GM12878 (cell line): ENCODE data around the gene PRKCB. TPM values are rescaled to one million over a fixed set of nuclear protein-coding genes. Genes with fewer than 3 reads are reported as not detected.

ENCODE experiments used
- ATAC-seq: fragments of 200-7000 bp; cut with Tn5 transposase; 3 replicates; pipeline ENCODE4 v1.9.1; 2020; ENCODE audit warnings: mild to moderate bottlenecking, moderate library complexity
- BruUV-seq: library from RNA; stranded (reverse); fragments of 400-500 nt; replicated peaks from 2 replicates; lab custom pipeline; 2021; lab: Mats Ljungman, UMichigan
- CTCF ChIA-PET: fragments of 300-600 bp; sonication (Branson Sonifier 250); formaldehyde crosslinking; extraction: SDS; loops from one replicate; lab custom pipeline; 2021; ENCODE audit warnings: inconsistent platforms; lab: Yijun Ruan, JAX
- POLR2A ChIA-PET: fragments of 350-600 bp; formaldehyde crosslinking; extraction: SDS; loops from one replicate; lab custom pipeline; 2021; ENCODE audit warnings: inconsistent platforms; lab: Charles Lee
- RAD21 ChIA-PET: fragments of 300-600 bp; sonication (Branson Sonifier 250); formaldehyde crosslinking; loops from one replicate; lab custom pipeline; 2023; ENCODE audit warnings: antibody characterized with exemption; ENCODE audit not compliant: unreplicated experiment; lab: Charles Lee
- SMC1A ChIA-PET: fragments of 300-600 bp; sonication (Branson Sonifier 250); formaldehyde crosslinking; loops from one replicate; lab custom pipeline; 2023; ENCODE audit not compliant: unreplicated experiment, uncharacterized antibody; lab: Charles Lee
- DNase-seq: peaks from one replicate; pipeline ENCODE4 v3.0.0-alpha.2; 2011; ENCODE audit warnings: low read depth, low spot score
- FAIRE-seq: peaks from 3 replicates; lab custom pipeline; 2011; peaks lifted over from hg19 to GRCh38; lab: Jason Lieb, UNC
- H2AFZ ChIP-seq: 2 replicates; pipeline ENCODE4 v1.6.0; 2011; ENCODE audit warnings: low read depth, low read length, control low read depth; ENCODE audit not compliant: control insufficient read depth
- H3K27ac ChIP-seq: 2 replicates; pipeline ENCODE4 v1.5.1; 2011; ENCODE audit warnings: control low read depth; ENCODE audit not compliant: control insufficient read depth, insufficient read depth
- H3K27me3 ChIP-seq, 2 experiments: replicated peaks in 1 of 2; 2 replicates each; pipeline versions ENCODE4 v1.6.0 to v1.6.1; 2011; ENCODE audit warnings: low read length in 1 of 2; ENCODE audit not compliant: control insufficient read depth in 2 of 2, insufficient read depth in 2 of 2
- H3K36me3 ChIP-seq, 2 experiments: 2 replicates each; pipeline ENCODE4 v1.5.1; 2011; ENCODE audit warnings: low read length in 1 of 2; ENCODE audit not compliant: control insufficient read depth in 2 of 2, insufficient read depth in 2 of 2
- H3K4me1 ChIP-seq: 2 replicates; pipeline ENCODE4 v1.6.1; 2011; ENCODE audit warnings: mild to moderate bottlenecking, low read length, moderate library complexity, mixed read lengths; ENCODE audit not compliant: control insufficient read depth, insufficient read depth
- H3K4me2 ChIP-seq: 2 replicates; pipeline ENCODE4 v1.6.0; 2011; ENCODE audit warnings: control low read depth; ENCODE audit not compliant: control insufficient read depth, insufficient read depth
- H3K4me3 ChIP-seq: fragments of 200-600 bp; sonication (generic); 2 replicates; pipeline ENCODE4 v1.5.1; 2016
- H3K79me2 ChIP-seq: 2 replicates; pipeline ENCODE4 v1.6.0; 2011; ENCODE audit warnings: low read length; ENCODE audit not compliant: control insufficient read depth, insufficient read depth
- H3K9ac ChIP-seq: 2 replicates; pipeline ENCODE4 v1.8.0; 2011; ENCODE audit warnings: low read length, control low read depth, mixed read lengths; ENCODE audit not compliant: control insufficient read depth, insufficient read depth
- H3K9me3 ChIP-seq: replicated peaks from 3 replicates; pipeline ENCODE4 v1.5.1; 2011; ENCODE audit warnings: mild to moderate bottlenecking, low read length; ENCODE audit not compliant: control insufficient read depth, insufficient read depth
- H4K20me1 ChIP-seq: 2 replicates; pipeline ENCODE4 v1.6.0; 2011; ENCODE audit not compliant: control insufficient read depth, insufficient read depth
- ASH2L ChIP-seq: fragments of 300-600, 200-600 bp; sonication (generic); IDR thresholded peaks from 2 replicates; pipeline ENCODE4 v1.6.1; 2017; ENCODE audit warnings: low read depth, mild to moderate bottlenecking, borderline replicate concordance
- ATF3 ChIP-seq: IDR thresholded peaks from 2 replicates; pipeline ENCODE4 v1.6.1; 2011; ENCODE audit warnings: low read depth, mild to moderate bottlenecking, low read length, moderate library complexity, borderline replicate concordance; ENCODE audit errors: extremely low read depth
- ATF7 ChIP-seq: fragments of 450-650 bp; IDR thresholded peaks from 2 replicates; pipeline ENCODE4 v1.6.1; 2016; ENCODE audit warnings: low read depth, mild to moderate bottlenecking
- BRCA1 ChIP-seq: IDR thresholded peaks from 2 replicates; pipeline ENCODE4 v1.6.1; 2011; ENCODE audit warnings: low read depth, low read length, improper control_type of control experiment
- CEBPB ChIP-seq, 2 experiments: fragments of 150-350 bp in 1 of 2; IDR thresholded peaks; 2 replicates each; pipeline ENCODE4 v1.6.1; 2012 to 2014; ENCODE audit warnings: low read depth in 2 of 2, low read length in 2 of 2, borderline replicate concordance in 1 of 2, inconsistent platforms in 1 of 2
- ELK1 ChIP-seq: IDR thresholded peaks from 2 replicates; pipeline ENCODE4 v1.6.1; 2012; ENCODE audit warnings: low read depth, low read length, improper control_type of control experiment
- ETV6 ChIP-seq, 2 experiments: fragments of 450-650 bp in 1 of 2; IDR thresholded peaks in 1 of 2; conservative IDR thresholded peaks in 1 of 2; 2 replicates each; pipeline ENCODE4 v1.6.1; 2014; ENCODE audit warnings: antibody characterized with exemption in 1 of 2, borderline replicate concordance in 1 of 2, low read depth in 1 of 2, mild to moderate bottlenecking in 1 of 2, moderate library complexity in 1 of 2
- FOXK2 ChIP-seq: fragments of 450-650 bp; IDR thresholded peaks from 2 replicates; pipeline ENCODE4 v1.6.1; 2017; ENCODE audit warnings: mild to moderate bottlenecking, moderate library complexity
- GABPA ChIP-seq: IDR thresholded peaks from 2 replicates; pipeline ENCODE4 v1.6.1; 2014; ENCODE audit warnings: antibody characterized with exemption, low read depth, mild to moderate bottlenecking, inconsistent platforms
- HDAC2 ChIP-seq: fragments of 200-600 bp; sonication (generic); IDR thresholded peaks from 2 replicates; pipeline ENCODE4 v1.6.1; 2017
- KDM1A ChIP-seq: fragments of 200-600 bp; sonication (generic); IDR thresholded peaks from 2 replicates; pipeline ENCODE4 v1.6.1; 2016; ENCODE audit warnings: borderline replicate concordance
- MAX ChIP-seq: IDR thresholded peaks from 2 replicates; pipeline ENCODE4 v1.6.1; 2012; ENCODE audit warnings: low read depth, low read length, improper control_type of control experiment
- NBN ChIP-seq: fragments of 450-650 bp; IDR thresholded peaks from 2 replicates; pipeline ENCODE4 v1.6.1; 2016
- PAX8 ChIP-seq: fragments of 450-650 bp; IDR thresholded peaks from 2 replicates; pipeline ENCODE4 v1.6.1; 2017; ENCODE audit warnings: mild to moderate bottlenecking, moderate library complexity
- PML ChIP-seq: IDR thresholded peaks from 2 replicates; pipeline ENCODE4 v1.6.1; 2012; ENCODE audit warnings: low read length, inconsistent platforms
- POLR2AphosphoS2 ChIP-seq: IDR thresholded peaks from 2 replicates; pipeline ENCODE4 v1.6.1; 2011; ENCODE audit warnings: low read depth, mild to moderate bottlenecking, low read length, improper control_type of control experiment, moderate library complexity
- POU2F2 ChIP-seq: IDR thresholded peaks from 3 replicates; pipeline ENCODE4 v1.6.1; 2011; ENCODE audit warnings: low read depth, mild to moderate bottlenecking, low read length, borderline replicate concordance
- RCOR1 ChIP-seq: conservative IDR thresholded peaks from 2 replicates; pipeline ENCODE4 v1.6.1; 2012; ENCODE audit warnings: low read depth, low read length, improper control_type of control experiment
- RUNX3 ChIP-seq: IDR thresholded peaks from 2 replicates; pipeline ENCODE4 v1.6.1; 2012; ENCODE audit warnings: low read length, inconsistent platforms
- SIX5 ChIP-seq: IDR thresholded peaks from 2 replicates; pipeline ENCODE4 v1.6.1; 2011; ENCODE audit warnings: mild to moderate bottlenecking, low read depth, low read length, moderate library complexity; ENCODE audit not compliant: severe bottlenecking
- SREBF2 ChIP-seq: IDR thresholded peaks from 2 replicates; pipeline ENCODE4 v1.6.1; 2012; ENCODE audit warnings: mild to moderate bottlenecking, low read length
- YBX1 ChIP-seq: fragments of 450-650 bp; IDR thresholded peaks from 2 replicates; pipeline ENCODE4 v1.6.1; 2016; ENCODE audit warnings: antibody characterized with exemption
- ZNF24 ChIP-seq: fragments of 450-650 bp; IDR thresholded peaks from 2 replicates; pipeline ENCODE4 v1.6.1; 2017; ENCODE audit warnings: antibody characterized with exemption, mild to moderate bottlenecking
- ZSCAN29 ChIP-seq: fragments of 450-650 bp; IDR thresholded peaks from 2 replicates; pipeline ENCODE4 v1.6.1; 2017; ENCODE audit warnings: mild to moderate bottlenecking, moderate library complexity
- WGBS: methylation state at CpG from one replicate; pipeline ENCODE4 v1.1.6; 2016; ENCODE audit warnings: low lambda C conversion rate; ENCODE audit not compliant: insufficient replicate concordance, insufficient coverage; ENCODE audit errors: missing lambda C conversion rate; 5-methylcytosine and 5-hydroxymethylcytosine counted together
- in situ Hi-C: fragments of 300-500 bp; cut with MboI; formaldehyde crosslinking; loops from 9 replicates; pipeline ENCODE4 v1.14.3; 2018; ENCODE audit warnings: mixed read lengths
- intact Hi-C: fragments of 100-400 bp; cut with micrococcal nuclease; formaldehyde crosslinking; loops from one replicate; pipeline ENCODE4 v1.14.2; 2022; ENCODE audit not compliant: unreplicated experiment
- polyA plus RNA-seq, 11 experiments: library from polyadenylated mRNA; depleted of rRNA in 4 of 11; unstranded in 6 of 11; stranded (reverse) in 5 of 11; fragments of >200 nt; fragmentation: Nextera tagmentation in 4 of 11; fragmentation: Illumina TruSeq in 1 of 11; extraction: Ambion mirVana in 4 of 11; extraction: Trizol in 1 of 11; gene quantifications; 1 replicate in 1 of 11; 2 replicates in 10 of 11; pipeline versions ENCODE4 v1.2.1 to v1.2.3, GENCODE V29; 2011 to 2016; ENCODE audit warnings: inconsistent platforms in 2 of 11, missing spikeins in 2 of 11, low read depth in 1 of 11
- total RNA-seq, 4 experiments: library from RNA; depleted of rRNA in 3 of 4; stranded (reverse); fragments of >200 nt in 3 of 4; fragmentation: Illumina TruSeq in 1 of 4; extraction: Trizol in 1 of 4; gene quantifications; 2 replicates each; pipeline versions ENCODE4 v1.2.1 to v1.2.3, GENCODE V29; 2013 to 2021

The PRKCB gene
- total and polyA plus RNA-seq, 10 of the 15 experiments (the other 5 are each of a cell fraction or from before 2014, with no cell fraction given) = 21.4 to 158 (median 97.3) TPM

GRCh38 chr16:23907457-23907902, 71.7 kb downstream of the PRKCB start:
- POLR2A ChIA-PET = interaction anchor here (0.6 kb wide), 1 partner anchor 194 kb away, joined by 3 read pairs; no protein-coding TSS in a partner anchor
- H3K27ac ChIP-seq = no peak overlapping the region
- WGBS = 62% methylated on average over 5 of the region's 5 CpGs

GRCh38 chr16:23907903-23908302, 72.1 kb downstream of the PRKCB start:
- BruUV-seq = no TSS peak
- no peak overlapping the region for H3K9ac ChIP-seq
- FAIRE-seq = no peak
- ATAC-seq = no peak
- intact Hi-C loops (no loop called here), in situ Hi-C loops (no loop called here)
- no peak overlapping the region for H2AFZ ChIP-seq
- no peaks in the 10 kb centered on the region for H3K9me3 ChIP-seq
- DNase-seq = no peak
- H3K79me2 ChIP-seq = peaks cover 28% of the 10 kb centered on the region
- peaks cover 2 to 11% of the 10 kb centered on the region in 2 experiments for H3K36me3 ChIP-seq
- POLR2A ChIA-PET = no interaction called here
- H3K4me3 ChIP-seq = no peak overlapping the region
- H3K4me2 ChIP-seq = no peak overlapping the region
- no peaks in the 10 kb centered on the region for H3K4me1 ChIP-seq
- WGBS = 69% methylated on average over 7 of the region's 7 CpGs
- H4K20me1 ChIP-seq = no peaks in the 10 kb centered on the region
- SMC1A ChIA-PET = no interaction called here
- no peaks in the 10 kb centered on the region for H3K27me3 ChIP-seq
- CTCF ChIA-PET = interaction anchor here (0.6 to 1.0 kb wide), 2 partner anchors 102 to 104 kb away, joined by 4 to 6 read pairs; no protein-coding TSS in a partner anchor
- H3K27ac ChIP-seq = no peak overlapping the region
- RAD21 ChIA-PET = no interaction called here
- no peak for TF ChIP-seq SIX5
- TF ChIP-seq ATF3 = no peak
- TF ChIP-seq ELK1 = no peak
- no peak for TF ChIP-seq KDM1A
- TF ChIP-seq NBN = no peak
- no peak for TF ChIP-seq ATF7
- TF ChIP-seq POLR2AphosphoS2 = no peak
- no peak for TF ChIP-seq ETV6 (conservative IDR thresholded peaks at IDR 0.05 in 1 of 2, IDR thresholded peaks at IDR 0.05 in 1 of 2; ENCODE audit: borderline replicate concordance in 1 of 2, low read depth in 1 of 2)
- TF ChIP-seq BRCA1 = no peak
- TF ChIP-seq FOXK2 = no peak
- no peak for TF ChIP-seq GABPA
- no peak for TF ChIP-seq RUNX3

More at GRCh38 chr16:23907457-23907902, 71.7 kb downstream of the PRKCB start:
- intact Hi-C loops (no loop called here), in situ Hi-C loops (no loop called here)
- no peak overlapping the region for H3K9ac ChIP-seq
- no peak overlapping the region for H2AFZ ChIP-seq
- BruUV-seq = no TSS peak
- no peaks in the 10 kb centered on the region for H3K9me3 ChIP-seq
- CTCF ChIA-PET = interaction anchor here (0.6 kb wide), 1 partner anchor 102 kb away, joined by 6 read pairs; no protein-coding TSS in a partner anchor
- ATAC-seq = no peak; the same call in 2 of the 3 replicates
- RAD21 ChIA-PET = no interaction called here
- H4K20me1 ChIP-seq = no peaks in the 10 kb centered on the region
- peaks cover 26% of the 10 kb centered on the region for H3K79me2 ChIP-seq
- SMC1A ChIA-PET = interaction anchor here (1.2 to 1.6 kb wide), 2 partner anchors 8 to 16 kb away, joined by 3 to 8 read pairs; no protein-coding TSS in a partner anchor
- no peak for FAIRE-seq
- H3K36me3 ChIP-seq = peaks cover 2 to 11% of the 10 kb centered on the region in 2 experiments
- no peaks in the 10 kb centered on the region for H3K4me1 ChIP-seq
- TF ChIP-seq SREBF2 (no peak), CEBPB (IDR thresholded peaks at IDR 0.05; ENCODE audit: borderline replicate concordance in 1 of 2, low read depth in 2 of 2, low read length in 2 of 2) (no peak), PAX8 (no peak), YBX1 (no peak), RCOR1 (no peak), MAX (no peak), ZNF24 (no peak), ZSCAN29 (no peak), KDM1A (no peak), ASH2L (no peak), HDAC2 (no peak), PML (no peak), POU2F2 (no peak)
- H3K4me2 ChIP-seq = no peak overlapping the region
- DNase-seq = no peak
- H3K4me3 ChIP-seq = no peak overlapping the region
- no peaks in the 10 kb centered on the region for H3K27me3 ChIP-seq
